CD4-positive, alpha-beta T cell treated with Interleukin-6 at 100 ng/mL for 8 hours (primary cell): ENCODE results near the gene MYEOV.

Experiments
- DNase-seq: peaks from one replicate; pipeline ENCODE4 v3.0.0-alpha.2; 2020; ENCODE audit warnings: mixed read lengths, low spot score

The MYEOV gene

DNA sequence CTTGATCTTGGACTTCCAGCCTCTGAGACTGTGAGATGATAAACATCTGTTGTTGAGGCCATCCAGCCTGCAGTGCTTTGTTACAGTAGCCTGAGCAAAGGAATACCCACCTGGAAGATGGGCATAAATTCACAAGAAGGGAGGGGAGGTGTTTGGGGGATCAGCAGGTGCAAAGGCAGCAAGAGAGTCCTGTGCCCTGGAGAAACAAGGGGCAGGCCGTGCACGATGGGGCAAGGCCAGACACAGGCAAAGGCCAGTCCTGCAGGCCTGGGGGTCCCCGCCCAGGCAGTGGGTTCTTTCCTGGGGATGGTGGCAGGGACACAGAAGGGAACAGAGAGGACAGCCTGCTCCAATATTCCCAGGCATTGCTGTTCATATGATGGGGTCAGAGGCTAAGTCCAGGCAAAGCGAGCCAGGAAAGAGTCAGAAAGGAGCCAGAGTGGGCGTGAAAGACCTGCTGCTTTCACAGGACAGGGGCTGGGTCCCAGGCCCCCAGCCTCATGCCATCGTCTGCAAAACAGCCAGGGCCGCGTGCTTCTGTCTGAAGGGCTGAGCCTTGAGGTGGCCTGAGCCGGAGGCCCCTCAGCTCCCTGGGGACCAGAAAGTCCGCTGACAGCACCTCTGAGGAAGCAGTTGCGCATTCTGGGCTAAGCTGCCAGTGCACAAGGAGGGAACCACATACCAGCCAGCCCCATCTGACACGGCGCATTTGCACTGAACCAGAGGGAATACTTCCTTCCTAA lies 48.8 kb downstream of the MYEOV start:
- DNase-seq = no peak

DNA sequence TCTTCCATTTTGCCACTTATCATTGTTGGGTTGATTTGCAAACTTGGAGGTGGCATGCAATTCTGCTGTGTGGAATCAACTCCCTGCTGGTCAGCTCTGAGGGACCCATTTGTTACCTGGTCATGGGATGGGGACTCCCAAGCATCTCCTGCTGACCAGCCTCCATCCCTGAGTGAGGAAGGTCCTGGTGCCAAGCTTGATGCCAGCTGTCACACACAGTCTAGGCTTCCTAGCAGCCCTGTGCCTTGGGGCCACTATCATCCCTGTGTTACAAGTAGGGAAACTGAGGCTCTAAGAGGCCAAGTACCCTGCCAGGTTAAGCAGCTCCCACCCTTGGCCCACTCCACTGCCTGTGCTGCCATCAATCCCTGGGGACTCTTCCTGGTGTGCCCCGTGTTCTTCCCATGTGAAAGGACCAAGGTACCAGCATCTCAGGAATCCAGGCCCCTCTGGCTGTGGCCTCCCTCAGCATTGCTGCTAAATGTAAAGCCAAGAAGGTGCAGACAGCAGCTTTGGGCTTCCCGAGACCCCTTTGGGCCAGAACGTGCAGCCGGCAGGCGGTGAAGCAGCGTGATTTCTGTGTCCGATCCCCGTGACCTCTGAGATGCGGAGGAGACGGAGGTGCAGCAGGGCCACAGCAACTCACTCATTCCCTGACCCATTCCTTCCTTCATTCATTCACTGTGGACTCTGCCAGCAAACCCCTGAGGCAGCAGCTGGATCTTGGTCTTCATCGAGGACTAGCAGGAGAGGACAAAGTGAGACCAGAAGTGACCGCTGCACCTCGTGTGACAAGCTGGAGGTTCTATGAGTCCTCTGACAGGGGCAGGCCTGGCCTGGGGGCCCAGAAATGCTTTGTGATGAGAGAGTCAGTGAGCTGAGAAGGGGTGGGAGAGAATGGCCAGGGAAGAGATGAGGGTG lies 49.7 kb downstream of the MYEOV start:
- no peak for DNase-seq

DNA sequence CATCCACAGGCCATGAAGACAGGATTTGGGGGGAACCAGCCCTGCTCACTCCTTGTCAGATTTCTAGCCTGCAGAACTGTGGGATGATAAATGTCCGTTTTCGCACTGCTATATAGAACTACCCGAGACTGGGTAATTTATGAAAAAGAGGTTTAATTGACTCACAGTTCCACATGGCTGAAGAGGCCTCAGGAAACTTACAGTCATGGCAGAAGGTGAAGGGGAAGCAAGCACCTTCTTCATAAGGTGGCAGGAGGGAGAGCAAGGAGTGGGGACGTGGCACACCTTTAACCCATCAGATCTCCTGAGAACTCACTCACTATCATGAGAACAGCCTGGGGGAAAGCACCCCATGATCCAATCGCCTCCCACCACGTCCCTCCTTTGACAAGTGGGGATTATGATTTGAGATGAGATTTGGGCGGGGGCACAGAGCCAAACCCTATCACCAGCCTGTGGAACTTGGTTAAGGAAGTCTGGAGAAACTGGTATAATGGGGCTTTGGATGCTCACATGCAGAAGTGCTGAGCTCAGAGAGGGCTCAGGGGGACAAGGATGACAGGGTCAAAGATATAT lies 50.7 kb downstream of the MYEOV start:
- no peak for DNase-seq
